GM12891 (cell line): ENCODE measurements around the gene SPOPL.

Experiments used
- POLR2A ChIP-seq: IDR thresholded peaks from 2 replicates; pipeline ENCODE4 v1.6.1; 2011; ENCODE audit warnings: low read depth, low read length, control low read depth
- POLR2AphosphoS5 ChIP-seq: IDR thresholded peaks from 2 replicates; pipeline ENCODE4 v1.6.1; 2011; ENCODE audit warnings: low read depth, low read length, control low read depth
- SPI1 ChIP-seq: IDR thresholded peaks from 2 replicates; pipeline ENCODE4 v1.6.1; 2011; ENCODE audit warnings: low read depth, low read length, control low read depth
- TAF1 ChIP-seq: IDR thresholded peaks from 2 replicates; pipeline ENCODE4 v1.6.1; 2011; ENCODE audit warnings: low read depth, low read length, control low read depth

GRCh38 chr2:138620431-138620830 is 118.9 kb downstream of the SPOPL start:
- TF ChIP-seq POLR2A (no peak), POLR2AphosphoS5 (no peak), SPI1 (no peak), TAF1 (no peak)
